Left lung (tissue), 10 donors: Measurements from ENCODE around the gene AAMDC. TPM values are rescaled to one million over a fixed set of nuclear protein-coding genes. Genes with fewer than 3 reads are reported as not detected.

Source experiments
- ATAC-seq: fragments of 200-7000 bp; cut with Tn5 transposase; one replicate; pipeline ENCODE4 v1.9.1; 2020; ENCODE audit warnings: moderate library complexity
- DNase-seq, 4 donors: peaks; one replicate each; pipeline ENCODE4 v3.0.0-alpha.2; 2013 to 2020
- H3K27ac ChIP-seq, 2 donors: fragments of 200-600 bp; sonication (generic) in 1 of 2; one replicate each; pipeline versions ENCODE4 v1.5.0 to v1.8.0; 2020 to 2021
- H3K27me3 ChIP-seq, 2 donors: fragments of 200-600 bp; sonication (generic) in 1 of 2; one replicate each; pipeline versions ENCODE4 v1.5.0 to v1.8.0; 2020 to 2021
- H3K36me3 ChIP-seq, 2 donors: fragments of 200-600 bp; sonication (generic) in 1 of 2; one replicate each; pipeline versions ENCODE4 v1.5.0 to v1.8.0; 2020 to 2021
- H3K4me1 ChIP-seq, 2 donors: fragments of 200-600 bp; one replicate each; pipeline ENCODE4 v1.8.0; 2021
- H3K4me3 ChIP-seq, 2 donors: fragments of 200-600 bp; sonication (generic) in 1 of 2; one replicate each; pipeline versions ENCODE4 v1.5.0 to v1.8.0; 2020 to 2021; ENCODE audit warnings: mild to moderate bottlenecking in 1 of 2
- H3K9me3 ChIP-seq, 2 donors: fragments of 200-600 bp; sonication (generic) in 1 of 2; one replicate each; pipeline versions ENCODE4 v1.5.0 to v1.8.0; 2020 to 2021
- CTCF ChIP-seq, 2 donors: fragments of 200-600 bp; sonication (generic) in 1 of 2; IDR thresholded peaks; one replicate each; pipeline versions ENCODE4 v1.5.0 to v1.8.0; 2021; ENCODE audit warnings: antibody characterized with exemption in 2 of 2
- intact Hi-C, 2 donors: fragments of 100-400 bp; cut with DNase I; formaldehyde crosslinking; loops; one replicate each; pipeline versions ENCODE4 v1.11.2 to v1.14.2; 2022
- polyA plus RNA-seq, 6 donors: library from polyadenylated mRNA; unstranded; fragments of 120-200 nt; gene quantifications; one replicate each; pipeline ENCODE4 v1.2.1, GENCODE V29; 2013; ENCODE audit not compliant: insufficient read length in 6 of 6
- total RNA-seq, 2 donors: library from RNA; stranded (reverse); fragmentation: NEBNext Ultra II Directional; extraction: Animal tissue kit (Norgen Biotek cat#: 25700); gene quantifications; one replicate each; pipeline ENCODE4 v1.2.1, GENCODE V29; 2021
- donor health status: DM: no; HTN: yes; CAD: no.
- donor health status: DM: no; HTN: no; CAD: no.

Gene AAMDC
- total and polyA plus RNA-seq, 8 donors: 21.4 to 74.5 (median 58.1) TPM

DNA sequence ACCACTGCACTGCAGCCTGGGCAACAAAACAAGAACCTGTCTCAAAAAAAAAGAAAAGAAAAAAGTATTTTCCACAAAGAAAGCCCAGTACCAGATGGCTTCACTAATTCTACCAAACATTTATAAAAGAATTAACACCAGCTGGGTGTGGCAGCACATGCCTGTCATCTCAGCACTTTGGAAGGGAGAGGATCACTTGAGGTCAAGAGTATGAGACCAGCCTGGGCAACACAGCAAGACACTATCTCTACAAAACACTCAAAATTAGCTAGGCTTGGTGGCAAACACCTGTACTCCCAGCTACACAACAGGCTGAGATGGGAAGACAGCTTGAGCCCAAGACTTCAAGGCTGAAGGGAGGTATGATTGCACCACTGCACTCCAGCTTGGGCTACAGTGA lies 20.5 kb upstream of the AAMDC start:
- intact Hi-C loops: no loop called here
- H3K4me3 ChIP-seq: no peak overlapping the region
- no peaks in the 10 kb centered on the region for H3K9me3 ChIP-seq
- peaks cover 0 to 16% of the 10 kb centered on the region in 2 donors for H3K4me1 ChIP-seq
- TF ChIP-seq CTCF (IDR thresholded peaks at IDR 0.05): no peak
- no peak for DNase-seq
- no peaks in the 10 kb centered on the region for H3K27me3 ChIP-seq
- H3K27ac ChIP-seq: no peak overlapping the region
- H3K36me3 ChIP-seq: no peaks in the 10 kb centered on the region
- ATAC-seq: no peak

DNA sequence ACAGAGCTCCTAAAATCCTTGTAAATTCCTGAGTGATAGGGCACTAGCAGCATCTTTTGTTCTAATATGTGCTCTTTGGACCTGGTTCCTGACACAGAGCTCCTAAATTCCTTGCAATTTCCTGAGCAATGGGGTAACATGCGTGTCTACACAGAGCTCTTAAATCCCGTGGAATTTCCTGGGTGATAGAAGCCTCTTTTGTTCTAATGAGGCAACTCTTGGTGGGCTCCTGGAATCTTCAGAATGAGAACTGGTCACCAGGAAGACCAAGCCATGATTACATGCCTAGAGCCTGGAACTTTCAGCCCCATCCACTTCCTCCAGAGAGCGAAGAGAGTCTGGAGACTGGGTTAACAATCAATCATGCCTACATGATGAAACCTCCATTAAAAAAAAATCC lies 19.5 kb upstream of the AAMDC start:
- Histone ChIP-seq H3K4me1 (peaks cover 0 to 19% of the 10 kb centered on the region in 2 donors), H3K4me3 (no peak overlapping the region), H3K27me3 (no peaks in the 10 kb centered on the region), H3K36me3 (no peaks in the 10 kb centered on the region), H3K9me3 (no peaks in the 10 kb centered on the region), H3K27ac (no peak overlapping the region)
- no peak for TF ChIP-seq CTCF (IDR thresholded peaks at IDR 0.05)
- ATAC-seq (no peak), DNase-seq (no peak)
- intact Hi-C loops: no loop called here

DNA sequence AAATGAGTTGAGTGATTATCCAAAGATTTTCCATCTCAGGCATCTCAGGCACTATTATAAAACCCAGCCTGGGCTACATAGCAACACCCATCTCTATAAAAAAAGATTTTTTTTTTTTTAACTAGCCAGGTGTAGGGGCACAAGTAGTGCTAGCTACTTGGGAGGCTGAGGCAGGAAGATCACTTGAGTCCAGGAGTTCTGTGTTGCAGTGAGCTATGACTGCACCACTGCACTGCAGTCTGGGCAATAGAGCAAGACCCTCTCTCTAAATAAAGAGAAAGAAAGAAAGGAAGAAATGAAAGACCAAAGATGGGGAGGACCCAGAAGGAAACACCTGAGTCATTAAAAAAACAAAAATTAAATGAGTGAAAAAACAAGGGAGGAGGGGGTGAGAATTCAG lies 14.5 kb upstream of the AAMDC start:
- H3K4me1 ChIP-seq: peaks cover 3 to 8% of the 10 kb centered on the region in 2 donors
- DNase-seq (no peak), ATAC-seq (no peak)
- H3K27ac ChIP-seq: no peak overlapping the region
- no peaks in the 10 kb centered on the region for H3K9me3 ChIP-seq
- H3K4me3 ChIP-seq: no peak overlapping the region
- no peak for TF ChIP-seq CTCF (IDR thresholded peaks at IDR 0.05)
- intact Hi-C loops: no loop called here
- H3K27me3 ChIP-seq: no peaks in the 10 kb centered on the region
- H3K36me3 ChIP-seq: peaks cover 0 to under 1% of the 10 kb centered on the region in 2 donors

DNA sequence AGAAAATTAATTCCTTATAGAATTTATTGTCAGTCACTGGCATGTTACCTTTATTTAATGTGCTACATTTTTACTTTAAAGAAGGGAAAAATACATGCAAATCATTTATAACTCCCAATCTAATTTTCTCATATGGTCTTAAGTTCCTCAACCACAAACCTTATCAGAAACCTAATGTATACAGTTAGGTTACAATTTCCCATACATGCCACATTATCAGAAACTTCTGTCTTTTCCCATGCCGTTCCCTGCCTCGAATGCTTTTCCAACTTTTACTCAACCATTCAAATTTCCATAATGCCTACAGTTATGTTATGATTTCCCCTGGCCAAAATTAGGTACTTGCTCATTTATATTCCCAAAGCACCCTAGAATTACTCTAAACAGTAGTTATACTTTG lies 14.0 kb upstream of the AAMDC start:
- TF ChIP-seq CTCF (IDR thresholded peaks at IDR 0.05): no peak
- H3K27me3 ChIP-seq: no peaks in the 10 kb centered on the region
- intact Hi-C loops: no loop called here
- H3K36me3 ChIP-seq: peaks cover 0 to 6% of the 10 kb centered on the region in 2 donors
- H3K9me3 ChIP-seq: no peaks in the 10 kb centered on the region
- no peak for DNase-seq
- no peak overlapping the region for H3K27ac ChIP-seq
- no peak overlapping the region for H3K4me3 ChIP-seq
- H3K4me1 ChIP-seq: peaks cover 3 to 8% of the 10 kb centered on the region in 2 donors
- ATAC-seq: no peak

- H3K36me3 ChIP-seq: peaks cover 0 to 10% of the 10 kb centered on the region in 2 donors
- peaks cover 2 to 9% of the 10 kb centered on the region in 2 donors for H3K4me1 ChIP-seq
- H3K27me3 ChIP-seq: no peaks in the 10 kb centered on the region
- H3K4me3 ChIP-seq: no peak overlapping the region
- intact Hi-C loops: no loop called here
- H3K27ac ChIP-seq: no peak overlapping the region
- DNase-seq (no peak), ATAC-seq (no peak)
- TF ChIP-seq CTCF (IDR thresholded peaks at IDR 0.05): no peak
- H3K9me3 ChIP-seq: no peaks in the 10 kb centered on the region
Measured at GRCh38 chr11:77813256-77813655, 7.7 kb upstream of the AAMDC start.
